H4 (cell line): ENCODE measurements around the gene CSNK2A3. TPM values are rescaled to one million over a fixed set of nuclear protein-coding genes. Genes with fewer than 3 reads are reported as not detected.
A peak's percentile ranks its signal among the peaks of the same experiment; 100 is the strongest.

Experiments
- DNase-seq: peaks from one replicate; pipeline ENCODE4 v3.0.0-alpha.2; 2015; ENCODE audit warnings: low spot score
- total RNA-seq: library from RNA; depleted of rRNA; stranded (reverse); fragments of >200 nt; shearing (Covaris generic); gene quantifications from 2 replicates; pipeline ENCODE4 v1.2.3, GENCODE V29; 2014

CSNK2A3 gene
- total RNA-seq, 1 experiment from 2014 or later: 2.1 TPM

DNA sequence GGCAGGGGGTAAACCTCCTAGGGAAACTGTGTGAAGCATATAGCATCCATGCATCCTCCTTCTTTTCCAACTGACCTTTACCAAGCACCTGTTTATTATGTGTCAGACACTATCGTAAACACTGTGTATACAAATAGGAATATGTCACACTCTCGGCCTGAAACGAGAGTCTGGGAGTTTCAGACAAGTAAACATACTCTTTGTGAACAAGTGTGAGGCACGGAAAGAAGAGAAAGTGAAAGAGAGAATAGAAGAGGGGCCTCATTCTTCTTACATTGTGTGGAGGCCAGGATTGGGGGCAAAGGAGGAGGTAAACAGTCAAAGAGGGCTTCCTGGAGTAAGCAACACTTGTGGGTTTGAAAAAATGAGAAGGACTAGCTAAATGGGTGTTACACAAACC lies 16.4 kb downstream of the CSNK2A3 start:
- DNase-seq: no peak

DNA sequence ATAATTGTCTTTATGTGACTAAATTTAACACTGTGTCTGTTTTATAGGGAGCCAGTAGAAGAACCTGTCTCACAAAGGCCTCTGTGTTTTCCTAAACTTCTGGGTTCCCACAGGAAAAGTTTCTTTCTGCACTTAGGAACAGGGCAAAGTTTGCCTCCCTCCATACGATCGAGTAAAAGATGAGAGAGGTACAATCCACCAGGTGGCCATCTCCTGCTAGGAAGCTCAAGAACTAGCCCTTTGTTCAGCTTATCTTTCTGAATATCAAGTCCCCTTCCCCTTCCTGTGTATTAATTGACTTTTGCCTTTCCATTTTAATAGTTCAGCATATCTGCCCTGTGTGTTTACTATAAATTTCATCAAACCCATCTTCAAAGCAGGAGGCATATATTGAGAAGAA lies 18.0 kb downstream of the CSNK2A3 start:
- DNase-seq: no peak

DNA sequence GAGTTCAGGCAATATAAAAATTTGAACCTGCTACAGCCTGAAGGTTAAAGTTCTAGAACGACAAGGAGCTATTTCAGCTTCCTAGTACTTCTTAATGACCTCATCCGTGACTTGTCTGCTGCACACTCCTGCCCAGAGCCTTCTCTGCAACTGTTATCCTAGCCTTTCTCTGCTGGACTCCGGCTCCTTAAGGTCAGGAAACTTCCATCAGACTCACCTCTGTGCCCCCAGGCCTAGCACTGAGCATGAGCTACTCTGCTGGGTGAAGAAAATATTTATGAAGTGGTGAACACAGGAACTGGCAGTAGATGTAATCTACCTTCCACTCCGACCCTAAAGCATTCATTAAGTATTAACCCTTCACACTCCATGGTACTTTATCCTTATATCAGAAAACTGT lies 18.4 kb downstream of the CSNK2A3 start:
- no peak for DNase-seq

DNA sequence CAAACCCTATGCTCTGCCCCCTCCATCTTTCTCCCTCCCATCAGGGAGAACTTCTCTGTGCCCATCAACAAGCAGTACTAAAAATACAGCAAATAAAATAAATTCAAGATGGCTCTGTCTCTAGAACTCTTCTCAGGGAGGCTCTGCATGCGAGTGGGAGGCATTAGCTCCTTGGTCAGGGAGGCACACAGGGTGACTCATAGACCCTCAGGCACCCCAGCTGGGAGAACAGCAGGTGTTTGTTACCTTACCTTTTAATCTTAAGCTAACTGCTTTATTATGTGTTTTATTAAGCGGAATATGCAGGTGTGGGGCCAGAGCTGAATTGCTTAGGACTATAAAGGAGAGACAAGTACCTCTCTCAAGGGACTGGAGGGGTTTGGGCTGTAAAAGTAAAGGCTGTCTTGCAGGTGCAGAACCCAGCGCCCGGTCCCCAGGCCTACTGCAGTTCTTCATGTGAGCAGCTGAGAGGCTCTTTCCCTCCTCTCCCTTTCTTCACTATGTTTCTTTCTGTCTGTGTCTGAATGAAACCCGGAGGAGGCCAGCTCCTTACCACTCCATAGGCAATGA lies 20.8 kb downstream of the CSNK2A3 start:
- no peak for DNase-seq

DNA sequence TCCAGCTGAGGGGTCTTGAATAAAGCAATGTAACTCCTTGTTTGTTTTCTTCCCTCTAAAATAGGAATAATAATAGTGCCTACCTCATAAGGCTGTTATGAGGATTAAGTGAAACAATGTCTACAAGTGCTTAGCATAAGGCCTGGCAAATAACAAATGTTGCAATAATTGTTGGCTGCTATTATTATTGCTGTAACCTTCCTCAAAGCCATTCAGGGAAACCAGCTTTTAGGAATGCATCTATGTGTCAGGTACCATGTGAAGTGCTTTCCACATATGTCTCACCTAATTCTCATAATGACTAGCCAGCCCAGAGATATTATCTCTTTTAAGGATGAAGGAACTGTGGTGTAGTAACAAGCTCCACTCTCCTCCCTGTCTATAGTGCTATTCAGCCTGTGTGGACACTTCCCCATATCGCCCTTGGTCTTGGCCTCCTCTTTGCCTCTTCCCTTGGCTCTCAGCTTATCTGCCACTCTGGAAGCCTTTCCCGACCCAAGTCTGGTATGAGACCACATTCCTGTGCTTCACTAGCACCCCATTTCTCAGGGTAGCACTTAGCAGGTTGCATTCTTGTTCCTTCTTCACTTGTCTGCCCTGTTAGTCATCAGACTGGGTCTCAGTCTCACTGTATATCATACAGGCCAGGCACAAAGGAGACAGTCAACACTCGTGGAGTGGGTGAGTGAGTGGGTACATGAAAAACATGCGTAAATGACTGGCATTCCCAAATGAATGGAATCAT lies 23.8 kb downstream of the CSNK2A3 start:
- DNase-seq: no peak

DNA sequence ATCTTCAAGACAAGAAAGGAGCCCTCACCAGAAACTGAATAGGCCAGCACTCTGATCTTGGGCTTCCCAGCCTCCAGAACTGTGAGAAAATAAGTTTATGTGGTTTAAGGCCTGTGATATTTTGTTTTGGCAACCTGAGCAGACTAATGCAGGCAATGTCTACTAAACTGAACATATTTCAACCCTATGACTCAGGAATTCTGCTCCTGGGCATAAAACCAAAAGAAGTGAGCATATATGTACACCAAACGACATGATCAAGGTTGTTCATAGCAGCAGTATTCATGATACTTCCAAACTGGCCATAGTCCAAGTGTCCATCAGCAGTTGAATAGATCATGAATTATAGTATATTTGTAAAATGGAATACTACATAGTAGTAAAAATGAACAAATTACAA lies 29.0 kb downstream of the CSNK2A3 start:
- DNase-seq: no peak

DNA sequence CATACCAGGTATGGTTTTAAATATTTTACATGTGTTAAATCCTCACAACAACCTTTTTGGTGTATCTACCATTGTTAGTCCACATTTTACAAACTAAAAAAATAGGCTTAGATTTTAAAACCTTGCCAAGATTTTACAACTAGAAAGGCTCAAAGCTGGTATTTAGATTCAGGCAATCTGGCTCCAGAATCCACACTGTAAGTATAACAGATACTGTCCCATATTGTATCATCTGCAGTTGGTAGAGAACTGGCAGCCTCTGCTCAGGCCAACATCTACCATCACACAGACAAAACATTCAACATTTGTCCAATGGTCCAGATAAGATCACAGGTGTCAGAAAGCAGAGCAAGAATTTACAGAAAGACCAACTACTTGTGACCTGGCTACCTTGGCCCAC lies 30.9 kb downstream of the CSNK2A3 start:
- DNase-seq: no peak

DNA sequence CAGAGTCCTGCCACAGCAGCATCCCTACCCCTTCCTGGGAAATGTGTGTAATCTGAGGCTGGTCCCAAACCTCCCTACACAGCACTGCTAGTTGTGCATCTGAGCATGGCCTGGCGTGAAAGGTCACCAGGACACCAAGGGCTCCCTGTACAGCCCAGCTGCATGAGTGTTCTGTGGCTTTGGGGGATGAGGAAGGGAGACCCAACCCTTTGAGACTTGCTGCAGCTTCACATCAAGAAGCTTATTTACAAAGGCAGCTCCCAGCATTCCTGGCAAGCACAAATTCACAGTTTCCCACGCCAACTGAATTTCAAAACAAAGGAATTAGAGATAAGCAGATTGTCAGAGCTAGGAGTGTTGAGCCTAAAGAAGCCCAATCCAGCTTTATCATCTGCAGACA lies 32.2 kb downstream of the CSNK2A3 start:
- no peak for DNase-seq

DNA sequence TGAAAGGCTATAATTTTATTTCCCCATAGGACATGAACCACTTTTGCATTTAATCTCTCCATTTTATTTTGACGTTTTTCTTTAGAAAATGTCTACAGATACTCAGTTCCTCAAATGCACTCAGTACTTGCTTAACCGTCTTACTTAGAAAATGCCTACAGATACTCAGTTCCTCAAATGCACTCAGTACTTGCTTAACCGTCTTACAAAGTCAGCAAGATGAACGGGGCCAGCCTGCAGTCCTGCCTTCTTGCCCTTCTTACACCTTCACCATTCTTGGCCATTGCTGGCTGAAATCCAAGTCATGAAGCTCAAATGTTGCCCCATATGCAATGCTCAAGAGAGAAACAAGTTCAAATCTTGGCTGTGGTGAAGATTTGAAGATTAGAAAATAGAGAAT lies 34.1 kb downstream of the CSNK2A3 start:
- DNase-seq: no peak

DNA sequence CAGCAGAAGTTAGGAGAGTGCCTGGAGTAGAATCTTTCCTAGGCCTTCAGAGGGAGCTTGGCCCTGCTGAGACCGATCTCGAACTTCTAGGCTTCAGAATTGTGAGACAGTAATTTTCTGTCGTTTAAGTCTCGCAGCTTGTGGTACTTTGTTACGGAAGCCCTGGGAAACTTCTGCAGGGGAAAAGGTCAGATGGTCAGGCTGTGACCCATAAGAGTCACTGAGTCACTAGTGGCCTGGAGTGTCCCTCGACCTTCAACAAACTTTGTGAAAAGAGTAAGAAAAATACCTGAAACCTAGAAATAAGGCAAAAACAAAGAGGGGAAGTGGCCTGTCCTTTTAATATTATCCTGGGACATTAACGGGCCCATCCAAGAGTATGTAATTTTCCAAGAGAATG lies 34.6 kb downstream of the CSNK2A3 start:
- no peak for DNase-seq

DNA sequence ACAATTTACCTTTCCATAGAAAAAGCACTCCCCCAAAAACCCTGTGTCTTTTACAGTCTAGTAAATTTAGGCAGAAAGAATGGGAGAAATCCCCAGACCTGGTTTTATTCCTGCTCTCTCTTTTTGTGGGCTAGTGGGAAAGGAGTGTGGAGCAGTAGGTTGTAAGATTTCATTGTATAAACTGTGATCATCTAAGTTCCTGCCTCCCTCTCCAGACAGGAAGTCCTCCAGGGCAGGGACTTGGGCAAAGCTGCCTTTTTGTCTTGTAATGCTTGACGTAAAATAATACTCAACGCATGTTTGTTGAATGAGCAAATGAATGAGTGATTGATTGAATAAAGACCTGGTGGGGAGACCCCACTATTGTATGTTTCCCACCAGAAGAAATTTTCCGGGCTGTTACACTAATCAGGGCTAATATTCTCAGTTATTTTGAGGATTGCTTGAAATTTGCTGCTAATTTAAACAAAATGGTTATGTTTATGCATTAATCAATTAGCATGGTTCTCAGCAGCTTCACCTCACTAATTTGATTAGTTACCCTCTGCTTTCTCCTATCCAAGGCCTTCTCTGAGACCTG lies 36.3 kb downstream of the CSNK2A3 start:
- DNase-seq: no peak

DNA sequence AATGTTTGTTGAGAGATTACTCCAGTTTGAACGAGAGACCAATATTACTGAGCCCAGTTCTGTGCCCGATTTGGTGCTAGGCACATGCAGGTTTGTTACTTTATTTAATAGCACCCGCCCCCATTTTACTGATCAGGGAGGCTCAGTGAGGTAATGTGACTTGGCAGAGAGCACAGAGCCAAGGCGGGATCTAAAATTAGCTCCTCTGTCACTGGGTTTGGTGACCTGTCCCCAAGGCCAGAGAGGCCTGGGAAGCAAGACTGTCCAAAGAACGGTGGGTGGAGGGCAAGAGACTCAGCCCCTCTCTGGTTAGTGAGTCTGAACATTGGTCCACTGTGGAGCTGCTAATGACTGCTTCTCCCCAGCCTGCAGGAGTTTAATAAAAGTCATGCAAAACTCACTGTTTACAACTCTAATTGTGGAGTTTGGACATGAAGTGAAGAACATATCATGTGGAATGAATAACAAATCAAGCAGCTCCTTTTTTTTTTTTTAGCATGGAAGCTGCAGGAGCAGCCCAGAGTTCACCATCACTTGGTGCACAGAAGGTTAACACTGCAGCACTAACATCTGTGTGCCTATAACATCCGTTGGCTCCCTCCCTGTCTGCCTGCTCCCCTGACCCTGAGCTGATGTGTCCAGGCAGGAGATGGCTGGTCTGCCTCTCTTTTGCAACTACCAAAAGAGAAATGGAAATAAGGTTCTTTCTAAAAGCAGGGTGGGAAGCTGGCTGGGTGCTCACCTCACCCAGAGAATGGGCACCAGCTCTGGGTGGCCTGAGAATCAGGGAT lies 39.0 kb downstream of the CSNK2A3 start:
- no peak for DNase-seq

DNA sequence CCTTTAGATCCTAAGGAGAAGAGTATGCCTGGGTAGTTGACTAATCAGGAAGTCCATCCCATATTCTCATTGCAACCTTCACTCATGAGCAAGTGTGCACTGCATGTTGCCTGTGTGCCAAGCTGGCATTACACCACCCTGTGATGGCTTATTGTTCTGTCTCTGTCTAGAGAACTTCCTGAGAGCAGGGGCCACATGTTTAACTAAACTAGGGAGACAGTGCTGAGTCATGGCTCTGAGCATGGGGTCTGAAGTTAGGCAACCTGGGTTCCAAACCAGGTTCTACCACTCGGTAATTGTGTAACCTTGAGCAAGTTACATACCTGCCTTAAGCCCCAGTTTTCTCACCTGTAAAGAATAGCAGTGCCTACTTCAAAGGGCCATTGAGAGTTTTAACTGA lies 39.6 kb downstream of the CSNK2A3 start:
- peak; percentile 71 for DNase-seq

DNA sequence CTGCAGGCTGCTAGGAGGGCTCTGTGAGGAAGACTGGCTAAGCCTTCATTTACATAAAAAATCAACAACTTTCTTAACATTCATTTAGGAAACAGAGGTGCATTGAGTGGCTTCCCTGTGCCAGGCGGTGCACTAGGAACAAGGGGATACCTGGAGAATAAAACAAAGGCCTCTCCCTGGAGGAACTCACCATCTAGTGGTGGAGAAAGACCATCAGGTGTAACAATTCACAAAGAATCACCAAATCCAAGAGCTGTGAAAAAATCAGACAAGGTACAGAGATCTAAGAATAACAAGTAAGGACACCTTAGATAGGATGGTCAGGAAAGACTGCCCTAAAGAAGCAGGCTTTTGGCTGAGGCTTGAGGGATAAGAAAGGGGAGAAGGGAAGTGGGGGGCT lies 40.3 kb downstream of the CSNK2A3 start:
- no peak for DNase-seq

DNA sequence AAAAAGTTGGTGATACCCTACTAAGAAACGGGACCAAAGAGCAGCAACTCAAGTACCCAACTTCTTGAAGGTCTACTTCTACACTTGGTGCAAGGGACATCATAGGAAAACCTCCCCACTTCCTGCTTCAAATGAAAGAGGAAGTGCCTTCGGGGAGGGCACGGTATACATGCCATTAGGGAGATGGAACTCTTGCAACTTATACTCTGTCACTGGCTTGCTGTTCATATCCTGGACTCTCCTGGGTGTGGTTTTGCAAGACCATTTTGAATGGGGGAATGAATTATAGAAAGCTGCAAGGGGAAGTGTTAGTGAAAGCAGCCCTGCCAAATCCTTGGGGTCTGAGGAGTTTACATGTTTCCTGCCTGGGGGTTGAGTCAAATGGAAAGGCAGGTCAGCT lies 41.9 kb downstream of the CSNK2A3 start:
- no peak for DNase-seq

DNA sequence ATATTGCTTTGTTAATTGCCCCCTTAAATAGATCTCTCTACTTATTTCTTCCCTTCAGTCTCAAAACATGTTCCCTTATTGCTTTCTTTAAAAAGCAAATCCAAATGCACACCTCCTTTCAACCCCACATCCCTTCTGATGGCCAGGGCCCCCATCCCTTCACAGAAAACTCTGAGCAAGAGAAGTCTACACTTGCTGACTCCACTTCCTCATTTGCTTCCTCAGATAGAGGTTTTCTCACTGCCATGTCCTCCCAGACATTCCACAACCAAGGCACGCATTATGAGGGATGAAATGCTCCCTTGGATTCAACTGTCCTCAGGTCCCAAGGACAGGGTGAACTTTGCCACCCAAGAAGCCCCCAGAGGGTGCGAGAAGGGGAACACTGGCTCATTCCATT lies 43.1 kb downstream of the CSNK2A3 start:
- no peak for DNase-seq

DNA sequence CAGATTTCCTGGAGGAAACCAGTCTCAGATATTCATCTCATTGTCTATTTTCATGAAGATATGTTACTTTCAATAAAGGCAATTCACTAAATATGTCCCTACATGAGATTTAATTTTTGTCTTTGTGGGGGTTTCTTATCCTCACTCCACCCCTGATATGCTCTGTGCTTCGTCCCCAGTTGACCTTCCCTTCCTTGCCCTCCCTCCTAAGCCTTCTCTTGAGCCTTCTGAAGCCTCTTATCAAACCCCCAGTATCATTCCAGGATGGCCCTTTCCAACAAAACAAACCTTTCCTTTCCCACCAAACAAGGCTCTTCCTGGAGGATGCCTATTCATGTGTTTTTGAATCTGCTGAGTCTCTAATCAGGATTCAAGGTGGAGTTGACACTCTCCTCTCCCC lies 44.8 kb downstream of the CSNK2A3 start:
- no peak for DNase-seq

DNA sequence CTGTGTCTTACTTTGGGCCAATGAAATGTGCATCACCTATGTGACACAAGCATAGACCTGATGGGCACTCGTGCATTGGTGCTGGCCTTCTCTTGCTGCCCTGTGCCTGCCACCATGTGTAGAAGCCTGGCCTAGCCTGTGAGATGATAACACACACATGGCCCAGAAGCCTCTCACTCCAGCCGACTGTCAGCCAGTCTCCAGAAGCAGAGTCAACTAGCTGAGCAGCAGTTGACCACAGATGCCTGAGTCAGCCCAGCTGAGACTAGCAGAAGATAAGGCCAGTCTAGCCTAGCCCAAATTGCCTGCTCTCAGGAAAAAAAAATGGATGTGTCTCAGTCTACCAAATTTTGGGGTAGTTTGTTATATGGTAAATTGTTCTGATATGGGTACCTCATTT lies 46.2 kb downstream of the CSNK2A3 start:
- no peak for DNase-seq

DNA sequence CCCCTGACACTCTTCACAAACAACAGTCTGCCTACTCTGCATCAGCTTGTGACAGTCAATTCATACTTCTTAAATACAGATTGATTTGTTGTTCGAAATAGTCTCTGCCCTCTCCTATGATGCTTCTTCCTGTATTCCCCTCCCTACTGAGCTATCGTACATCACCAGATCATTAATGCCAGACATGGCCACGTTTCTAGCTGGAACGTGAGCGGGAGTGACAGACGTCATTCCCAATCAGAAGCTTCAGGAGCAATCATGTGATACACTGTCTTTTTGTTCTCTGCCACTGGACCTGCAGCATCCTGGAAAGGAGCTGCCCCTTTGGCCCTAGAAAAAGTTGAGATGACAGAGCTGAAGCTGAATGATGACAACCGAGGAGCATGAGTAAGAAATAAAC lies 48.5 kb downstream of the CSNK2A3 start:
- DNase-seq: no peak

DNA sequence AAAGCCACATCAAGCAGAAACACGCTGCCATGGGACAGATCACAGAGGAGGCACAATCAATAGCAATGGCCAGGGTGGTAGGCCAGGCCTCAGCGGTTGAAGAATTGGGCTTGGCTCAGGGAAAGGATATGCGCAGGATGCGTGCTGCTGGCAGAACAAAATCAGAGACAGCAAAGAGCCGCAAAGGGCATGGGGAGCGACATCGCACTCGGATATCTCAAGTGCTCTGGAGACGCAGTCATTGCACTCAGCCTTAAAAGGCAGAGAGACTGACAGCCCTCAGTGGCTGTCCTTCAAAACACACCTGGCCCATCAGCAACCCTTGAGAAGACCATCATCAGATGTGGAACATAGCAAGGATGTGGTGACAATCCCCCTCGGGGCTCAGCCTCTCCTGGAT lies 50.5 kb downstream of the CSNK2A3 start:
- no peak for DNase-seq
